Right lobe of liver (tissue), 4 donors: ENCODE measurements around the gene ARL11.

ENCODE experiments used
- POLR2A ChIP-seq: fragments of 450-650 bp; IDR thresholded peaks from one replicate; pipeline ENCODE4 v1.6.1; 2017; ENCODE audit warnings: antibody characterized with exemption, mild to moderate bottlenecking
- TF ChIP-seq, protein P1 (sequence below), 4 donors: fragments of 200-600 bp in 3 of 4; fragments of 450-650 bp in 1 of 4; IDR thresholded peaks; one replicate each; pipeline versions ENCODE4 v1.5.1 to v1.8.0; 2016 to 2022; ENCODE audit warnings: antibody characterized with exemption in 4 of 4, mild to moderate bottlenecking in 2 of 4
- donor health status: DM: no; HTN: no; CAD: no.
- donor health status: DM: no; HTN: no; CAD: no.
- donor health status: DM: no; HTN: yes; CAD: no.

DNA sequence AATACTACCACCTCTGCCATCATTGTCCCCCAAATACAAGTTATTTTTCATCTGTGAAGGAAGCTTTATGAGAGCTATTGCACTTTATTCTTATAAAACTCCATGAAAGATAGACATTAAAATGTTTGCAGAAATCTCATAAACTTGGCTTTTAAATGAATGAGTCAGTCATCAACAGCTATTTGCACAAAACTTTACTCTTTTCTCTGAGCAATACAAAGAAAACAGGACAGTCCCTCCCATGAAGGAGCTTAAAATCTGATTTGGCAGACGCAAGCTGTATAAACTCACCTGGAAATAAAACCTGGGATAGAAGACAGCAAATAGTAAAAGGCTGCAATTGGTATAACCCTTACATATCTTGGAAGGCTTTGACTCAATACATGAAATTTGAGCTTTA, 26.3 kb upstream of the ARL11 start:
- TF ChIP-seq POLR2A, result no peak
- TF ChIP-seq, protein P1, sequence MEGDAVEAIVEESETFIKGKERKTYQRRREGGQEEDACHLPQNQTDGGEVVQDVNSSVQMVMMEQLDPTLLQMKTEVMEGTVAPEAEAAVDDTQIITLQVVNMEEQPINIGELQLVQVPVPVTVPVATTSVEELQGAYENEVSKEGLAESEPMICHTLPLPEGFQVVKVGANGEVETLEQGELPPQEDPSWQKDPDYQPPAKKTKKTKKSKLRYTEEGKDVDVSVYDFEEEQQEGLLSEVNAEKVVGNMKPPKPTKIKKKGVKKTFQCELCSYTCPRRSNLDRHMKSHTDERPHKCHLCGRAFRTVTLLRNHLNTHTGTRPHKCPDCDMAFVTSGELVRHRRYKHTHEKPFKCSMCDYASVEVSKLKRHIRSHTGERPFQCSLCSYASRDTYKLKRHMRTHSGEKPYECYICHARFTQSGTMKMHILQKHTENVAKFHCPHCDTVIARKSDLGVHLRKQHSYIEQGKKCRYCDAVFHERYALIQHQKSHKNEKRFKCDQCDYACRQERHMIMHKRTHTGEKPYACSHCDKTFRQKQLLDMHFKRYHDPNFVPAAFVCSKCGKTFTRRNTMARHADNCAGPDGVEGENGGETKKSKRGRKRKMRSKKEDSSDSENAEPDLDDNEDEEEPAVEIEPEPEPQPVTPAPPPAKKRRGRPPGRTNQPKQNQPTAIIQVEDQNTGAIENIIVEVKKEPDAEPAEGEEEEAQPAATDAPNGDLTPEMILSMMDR (IDR thresholded peaks at IDR 0.05), result no peak
